GM18517 (cell line): ENCODE measurements around the gene CYP20A1.
"Not testable (repeated sequence)": the region's sequence is repeated elsewhere in the genome, so short reads cannot be mapped to it uniquely, and the experiment has no call there.

Experiments
- ATAC-seq: cut with Tn5 transposase; IDR thresholded peaks from one replicate; pipeline ENCODE4 v1.9.1; 2021; ENCODE audit warnings: mild to moderate bottlenecking, moderate library complexity; ENCODE audit not compliant: unreplicated experiment

Gene CYP20A1, protein sequence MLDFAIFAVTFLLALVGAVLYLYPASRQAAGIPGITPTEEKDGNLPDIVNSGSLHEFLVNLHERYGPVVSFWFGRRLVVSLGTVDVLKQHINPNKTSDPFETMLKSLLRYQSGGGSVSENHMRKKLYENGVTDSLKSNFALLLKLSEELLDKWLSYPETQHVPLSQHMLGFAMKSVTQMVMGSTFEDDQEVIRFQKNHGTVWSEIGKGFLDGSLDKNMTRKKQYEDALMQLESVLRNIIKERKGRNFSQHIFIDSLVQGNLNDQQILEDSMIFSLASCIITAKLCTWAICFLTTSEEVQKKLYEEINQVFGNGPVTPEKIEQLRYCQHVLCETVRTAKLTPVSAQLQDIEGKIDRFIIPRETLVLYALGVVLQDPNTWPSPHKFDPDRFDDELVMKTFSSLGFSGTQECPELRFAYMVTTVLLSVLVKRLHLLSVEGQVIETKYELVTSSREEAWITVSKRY

DNA sequence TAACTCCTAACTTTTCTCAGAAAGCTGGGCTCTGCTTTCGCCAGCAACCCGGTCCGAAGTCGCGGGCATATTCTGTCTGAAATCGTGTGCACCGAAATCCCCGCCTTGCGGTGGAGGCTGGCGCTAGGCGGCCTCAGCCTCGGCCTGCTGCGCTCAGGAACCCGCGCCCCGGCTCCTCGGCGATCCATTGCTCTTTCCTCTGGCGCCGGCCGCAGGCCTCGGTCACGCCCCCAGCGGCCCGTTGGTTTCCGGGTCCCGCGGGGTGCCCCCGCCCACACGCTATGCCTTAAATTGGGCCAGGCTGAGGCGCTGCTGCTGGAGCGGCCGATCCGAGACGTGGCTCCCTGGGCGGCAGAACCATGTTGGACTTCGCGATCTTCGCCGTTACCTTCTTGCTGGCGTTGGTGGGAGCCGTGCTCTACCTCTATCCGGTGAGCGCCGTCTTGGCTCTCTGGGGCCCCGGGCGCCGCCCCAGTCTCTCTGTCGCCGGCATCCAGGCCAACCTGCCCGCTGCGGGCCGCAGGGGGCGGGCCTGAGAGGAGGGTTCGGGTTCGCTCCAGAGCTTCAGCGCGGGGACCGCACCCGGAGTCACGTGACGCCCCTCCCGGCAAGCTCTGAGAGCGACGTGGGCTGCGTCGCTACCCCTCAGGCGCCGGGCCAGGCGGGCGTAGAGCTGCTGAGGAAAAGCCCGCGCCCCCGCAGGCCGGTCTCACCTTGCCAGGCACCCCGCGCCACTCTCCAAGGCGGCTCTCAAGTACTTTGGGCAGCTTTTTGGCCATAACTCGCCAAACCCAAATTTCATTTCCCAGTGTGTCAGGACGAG lies at the start of gene CYP20A1:
CYP20A1 (plus strand) TSS at position 315 of the 823 bp plus-strand sequence; CDS start at position 360, 45 bp downstream.
- peak; percentile 83 for ATAC-seq

DNA sequence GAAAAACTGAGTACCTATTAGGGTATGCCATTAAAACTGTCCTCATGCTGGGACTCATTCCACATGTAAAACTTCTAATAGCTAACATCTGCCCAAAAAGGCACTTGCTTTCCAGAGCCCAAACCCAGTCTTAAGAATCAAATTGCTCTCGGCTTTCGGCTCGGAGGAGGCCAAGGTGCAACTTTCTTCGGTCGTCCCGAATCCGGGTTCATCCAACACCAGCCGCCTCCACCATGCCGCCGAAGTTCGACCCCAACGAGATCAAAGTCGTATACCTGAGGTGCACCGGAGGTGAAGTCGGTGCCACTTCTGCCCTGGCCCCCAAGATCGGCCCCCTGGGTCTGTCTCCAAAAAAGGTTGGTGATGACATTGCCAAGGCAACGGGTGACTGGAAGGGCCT lies 48.3 kb upstream of the CYP20A1 start:
- not testable (repeated sequence) for ATAC-seq

DNA sequence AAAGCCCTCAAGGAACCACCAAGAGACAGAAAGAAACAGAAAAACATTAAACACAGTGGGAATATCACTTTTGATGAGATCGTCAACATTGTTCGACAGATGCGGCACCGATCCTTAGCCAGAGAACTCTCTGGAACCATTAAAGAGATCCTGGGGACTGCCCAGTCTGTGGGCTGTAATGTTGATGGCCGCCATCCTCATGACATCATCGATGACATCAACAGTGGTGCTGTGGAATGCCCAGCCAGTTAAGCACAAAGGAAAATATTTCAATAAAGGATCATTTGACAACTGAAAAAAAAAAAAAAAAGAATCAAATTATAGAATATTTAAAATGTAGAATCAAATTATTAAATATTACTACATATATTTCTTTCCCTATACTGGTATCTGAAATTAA lies 47.8 kb upstream of the CYP20A1 start:
- not testable (repeated sequence) for ATAC-seq

DNA sequence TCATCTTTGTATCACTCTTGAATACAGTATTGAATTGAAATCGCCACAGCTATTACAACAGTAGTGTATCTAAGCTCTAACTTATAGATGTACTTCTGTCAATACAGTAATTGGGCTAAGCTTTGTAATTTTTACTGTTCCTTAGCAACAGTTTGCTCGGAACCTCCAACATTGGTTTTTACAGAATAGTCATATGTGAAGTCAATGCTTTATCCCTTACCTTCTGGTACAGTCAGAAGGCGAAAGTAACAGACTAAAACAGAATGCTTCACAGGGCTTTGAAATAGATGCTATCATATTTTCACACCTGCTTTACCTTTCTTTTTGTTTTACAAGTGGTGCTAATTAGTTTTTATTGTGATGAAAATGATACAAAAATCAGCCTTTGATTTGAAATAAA lies 46.9 kb upstream of the CYP20A1 start:
- ATAC-seq, result no peak

DNA sequence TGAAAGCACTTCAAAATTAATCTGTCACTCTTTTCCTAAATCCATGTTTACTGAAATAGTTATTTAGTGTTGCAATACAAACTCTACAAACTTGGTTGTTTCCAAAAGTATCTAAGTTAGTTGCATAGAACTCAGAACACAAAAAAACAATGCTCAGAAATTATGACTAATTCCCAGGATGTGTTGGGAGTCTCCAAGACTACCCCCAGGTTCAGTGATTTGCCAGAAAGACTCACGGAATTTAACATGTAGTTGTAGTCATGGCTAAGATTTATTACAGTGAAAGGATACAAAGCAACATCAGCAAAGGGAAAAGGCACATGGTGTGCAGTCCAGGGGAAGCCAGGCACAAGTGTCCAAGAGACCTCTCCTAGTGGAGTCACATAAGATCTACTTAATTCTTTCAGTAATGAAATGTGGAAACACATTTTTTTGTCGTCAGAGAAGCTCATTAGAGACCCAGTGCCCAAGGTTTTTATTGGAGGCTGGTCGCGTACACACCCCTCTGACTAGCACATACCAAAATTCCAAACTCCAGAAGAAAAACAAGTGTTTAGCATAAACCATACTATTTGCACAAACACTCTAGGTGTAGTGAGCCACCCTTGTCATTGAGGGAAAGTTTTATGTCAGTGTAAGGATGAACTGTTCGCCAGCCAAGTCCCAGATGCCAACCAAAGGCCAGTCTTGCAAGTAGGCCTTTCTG lies 43.3 kb upstream of the CYP20A1 start:
- no peak for ATAC-seq

DNA sequence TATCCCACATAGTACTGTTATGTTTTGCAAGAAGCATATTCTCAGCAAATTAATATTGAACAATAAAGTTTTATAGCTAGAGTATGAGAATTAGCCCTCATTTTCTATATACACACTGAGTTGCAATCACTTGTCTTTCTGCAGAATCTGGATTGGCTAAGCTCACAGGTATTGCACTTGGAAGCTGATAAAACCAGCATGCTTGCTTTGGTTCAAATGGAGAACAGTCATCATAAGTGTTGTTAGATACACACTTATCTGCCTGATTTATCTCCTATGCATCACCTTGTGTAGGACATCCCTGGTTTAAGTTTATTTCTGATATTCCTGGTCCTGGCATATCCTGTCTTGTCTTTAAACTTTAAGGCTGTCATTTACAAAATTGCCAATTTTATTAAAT lies 38.0 kb upstream of the CYP20A1 start:
- no peak for ATAC-seq

DNA sequence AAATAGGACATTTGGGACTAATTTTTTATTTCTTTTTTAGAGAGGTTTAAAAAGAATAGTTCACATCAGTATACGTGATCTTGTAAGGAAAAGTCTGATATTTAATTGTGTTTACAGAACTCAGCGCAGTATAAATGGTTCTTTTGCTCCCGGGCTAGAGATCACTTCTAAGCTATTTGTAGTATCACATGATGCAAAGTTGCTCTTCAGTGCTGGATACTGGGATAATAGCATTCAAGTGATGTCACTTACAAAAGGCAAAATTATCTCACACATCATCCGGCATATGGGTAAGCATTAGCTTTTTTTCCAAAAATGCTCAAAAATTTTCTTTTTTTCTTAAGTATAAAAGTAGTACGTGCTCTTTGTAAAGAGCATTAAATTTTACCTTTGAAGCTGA lies 37.4 kb upstream of the CYP20A1 start:
- ATAC-seq, result no peak

DNA sequence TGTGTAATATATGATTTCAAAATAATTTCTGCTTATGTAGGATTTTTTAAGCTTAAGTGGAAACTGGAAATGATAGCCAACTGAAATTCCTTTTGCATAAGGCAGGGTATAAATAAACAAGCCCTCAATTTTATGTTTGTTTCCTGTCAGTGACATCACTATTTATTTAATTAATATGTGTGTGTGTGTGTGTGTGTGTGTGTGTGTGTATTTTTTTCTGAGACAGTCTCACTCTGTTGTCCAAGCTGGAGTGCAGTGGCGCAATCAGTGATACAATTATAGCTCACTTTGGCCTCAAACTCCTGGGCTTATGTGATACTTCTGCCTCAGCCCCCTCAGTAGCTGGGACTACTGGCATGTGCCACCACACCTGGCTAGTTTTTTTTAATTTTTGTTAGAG lies 29.3 kb upstream of the CYP20A1 start:
- no peak for ATAC-seq

DNA sequence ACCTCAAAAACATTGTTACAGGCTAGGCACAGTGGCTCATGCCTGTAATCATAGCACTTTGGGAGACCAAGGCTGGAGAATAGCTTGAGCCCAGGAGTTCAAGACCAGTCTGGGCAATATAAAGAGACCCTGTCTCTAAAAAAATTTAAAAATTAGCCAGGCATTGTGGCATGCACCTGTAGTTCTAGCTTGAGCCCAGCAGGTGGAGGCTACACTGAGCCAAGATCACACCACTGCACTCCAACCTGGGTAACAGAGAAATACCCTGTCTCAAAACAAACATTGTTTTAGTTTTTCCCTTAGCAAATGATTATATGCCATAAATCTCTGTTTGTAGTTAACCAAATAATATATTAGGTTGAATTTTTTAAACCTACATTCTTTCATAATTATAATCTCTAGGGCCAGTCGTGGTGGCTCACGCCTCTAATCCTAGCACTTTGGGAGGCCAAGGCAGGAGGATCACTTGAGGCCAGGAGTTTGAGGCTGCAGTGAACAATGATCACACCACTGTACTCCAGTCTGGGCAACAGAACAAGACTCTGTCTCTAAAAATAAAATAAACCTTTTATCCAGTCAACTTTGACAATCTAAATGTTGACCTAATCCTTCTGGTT lies 13.3 kb upstream of the CYP20A1 start:
- peak; percentile 59 for ATAC-seq

DNA sequence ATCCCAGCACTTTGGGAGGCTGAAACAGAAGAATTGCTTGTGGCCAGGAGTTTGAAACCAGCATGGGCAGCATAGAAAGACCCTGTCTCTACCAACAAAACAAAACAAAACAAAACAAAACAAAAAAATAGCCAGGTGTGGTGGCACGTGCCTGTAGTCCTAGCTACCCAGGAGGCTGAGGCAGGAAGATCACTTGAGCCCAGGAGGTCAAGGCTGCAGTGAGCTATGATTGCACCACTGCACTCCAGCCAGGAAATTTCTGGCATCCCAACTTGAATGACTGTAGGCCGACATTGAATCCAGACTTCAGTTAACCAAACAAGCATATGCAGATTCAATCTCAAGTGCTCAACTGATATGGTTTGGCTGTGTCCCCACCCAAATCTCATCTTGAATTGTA lies 9.1 kb upstream of the CYP20A1 start:
- ATAC-seq, result not testable (repeated sequence)

DNA sequence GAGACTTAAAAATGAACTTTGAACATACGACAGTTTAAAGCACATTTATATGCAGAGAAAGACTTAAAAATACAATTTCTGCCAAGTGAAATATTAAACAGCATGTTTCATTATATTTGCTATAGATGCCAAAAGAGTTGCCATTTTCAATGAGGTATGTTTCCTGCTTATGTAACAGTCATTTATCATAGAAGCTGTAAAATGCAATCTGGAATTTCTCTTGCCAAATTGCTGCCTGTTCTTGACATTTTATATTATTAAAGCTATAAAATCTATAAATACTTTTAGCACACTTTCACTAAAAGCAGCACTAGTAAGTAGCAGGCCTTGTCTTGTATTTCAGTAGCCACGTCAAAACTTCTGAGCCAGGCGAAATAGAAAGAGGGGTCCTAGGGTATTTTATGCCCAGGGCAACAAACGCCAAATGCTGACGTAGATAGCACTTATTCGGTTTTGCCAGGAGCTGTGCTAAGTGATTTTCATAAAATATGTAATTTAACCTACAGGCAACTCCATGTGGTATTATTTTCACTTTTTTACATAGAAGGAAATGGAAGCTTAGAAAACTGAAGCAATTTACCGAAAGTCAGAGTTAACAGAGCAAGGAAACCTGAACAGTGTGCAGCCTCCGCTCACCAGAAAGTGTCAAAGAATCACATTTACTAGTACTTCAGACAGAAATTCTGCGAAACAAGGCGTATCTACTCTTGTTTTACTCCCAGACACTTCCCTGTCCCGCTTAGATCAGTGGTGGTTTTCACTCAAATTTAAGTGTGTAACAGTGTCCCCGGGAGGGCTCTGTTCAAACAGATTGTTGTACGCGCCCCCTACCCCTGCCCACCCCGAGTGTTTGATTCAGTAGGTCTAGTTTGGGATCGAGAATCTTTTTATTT lies 1.2 kb upstream of the CYP20A1 start:
- no peak for ATAC-seq

DNA sequence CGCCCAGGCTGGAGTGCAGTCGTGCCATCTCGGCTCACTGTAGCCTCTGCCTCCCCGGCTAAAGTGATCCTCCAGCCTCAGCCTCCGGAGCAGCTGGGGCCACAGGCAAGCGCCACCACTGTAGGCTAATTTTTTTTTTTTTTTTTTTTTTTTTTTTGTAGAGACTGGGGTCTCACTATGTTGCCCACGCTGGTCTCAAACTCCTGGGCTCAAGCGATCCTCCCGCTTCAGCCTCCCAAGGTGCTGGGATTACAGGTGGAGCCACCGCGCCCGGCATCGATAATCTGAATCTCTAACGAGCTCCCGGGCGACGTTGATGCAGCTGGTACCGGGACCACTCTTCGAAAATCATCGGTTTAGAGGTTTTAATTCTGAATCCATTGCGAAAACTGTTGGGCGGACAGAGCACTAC lies 520 bp upstream of the CYP20A1 start:
- peak; percentile 6 for ATAC-seq

DNA sequence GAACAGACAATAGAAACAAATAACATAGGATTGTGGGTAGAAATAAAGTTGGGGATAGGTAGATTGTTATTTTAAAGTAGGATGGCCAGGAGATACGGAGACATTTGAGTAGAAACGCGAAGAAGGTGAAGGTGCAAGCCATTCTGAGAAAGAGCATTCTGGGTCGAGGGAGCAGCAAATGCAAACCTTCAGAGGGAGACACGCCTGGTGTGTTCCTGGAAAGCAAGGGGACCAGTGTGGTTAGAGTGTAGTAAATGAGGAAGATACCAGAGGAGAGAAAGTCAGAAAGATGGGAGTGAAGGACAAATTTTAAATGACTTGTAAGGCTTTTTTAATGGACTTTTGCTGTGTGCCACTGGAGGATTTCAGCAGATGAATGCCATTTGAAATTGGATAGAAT lies 1.7 kb downstream of the CYP20A1 start:
- ATAC-seq, result no peak

DNA sequence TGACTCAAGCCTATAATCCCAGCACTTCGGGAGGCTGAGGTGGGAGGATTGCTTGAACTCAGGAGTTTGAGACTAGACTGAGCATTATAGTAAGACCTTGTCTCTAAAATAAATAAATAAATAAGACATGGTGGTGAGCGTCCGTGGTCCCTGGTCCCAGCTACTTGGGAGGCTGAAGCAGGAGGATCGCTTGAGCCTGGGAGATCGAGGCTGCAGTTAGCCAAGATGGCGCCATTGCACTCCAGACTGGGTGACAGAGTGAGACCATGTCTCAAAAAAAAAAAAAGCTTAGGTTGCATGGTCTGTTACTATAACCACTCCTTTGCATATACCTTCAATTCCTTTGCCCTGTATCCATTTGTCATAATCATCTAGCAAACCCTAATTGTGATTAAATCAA lies 3.7 kb downstream of the CYP20A1 start:
- ATAC-seq, result no peak

DNA sequence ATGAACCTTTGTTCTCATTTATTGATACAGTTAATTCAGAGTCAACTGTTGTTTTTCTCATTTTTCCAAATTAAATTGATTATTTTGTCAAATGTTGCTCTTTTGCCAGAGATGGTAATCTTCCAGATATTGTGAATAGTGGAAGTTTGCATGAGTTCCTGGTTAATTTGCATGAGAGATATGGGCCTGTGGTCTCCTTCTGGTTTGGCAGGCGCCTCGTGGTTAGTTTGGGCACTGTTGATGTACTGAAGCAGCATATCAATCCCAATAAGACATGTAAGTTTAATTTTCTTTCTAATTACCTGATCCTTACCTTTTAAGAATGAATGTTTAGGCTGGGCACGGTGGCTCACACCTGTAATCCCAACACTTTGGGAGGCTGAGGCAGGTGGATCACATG lies 7.8 kb downstream of the CYP20A1 start:
- ATAC-seq, result no peak

DNA sequence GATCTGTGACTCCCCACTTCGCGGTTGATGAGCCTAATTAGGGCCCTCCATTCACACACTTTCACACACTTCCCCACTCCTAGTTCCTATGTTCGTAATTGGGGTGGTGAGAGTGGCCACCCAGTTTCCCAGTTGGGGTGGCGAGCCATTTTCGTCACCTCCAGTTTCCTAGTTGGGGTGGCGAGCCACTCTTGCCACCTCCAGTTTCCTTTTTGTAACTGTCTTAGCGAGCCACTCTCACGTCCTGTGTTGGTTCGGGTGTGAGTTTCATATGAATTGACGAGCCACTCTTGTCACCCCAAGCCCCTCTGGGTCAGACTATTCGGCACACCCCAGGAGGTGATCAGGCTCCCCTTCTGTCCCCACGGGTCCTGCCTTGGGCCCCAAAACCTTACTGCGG lies 14.0 kb downstream of the CYP20A1 start:
- no peak for ATAC-seq

DNA sequence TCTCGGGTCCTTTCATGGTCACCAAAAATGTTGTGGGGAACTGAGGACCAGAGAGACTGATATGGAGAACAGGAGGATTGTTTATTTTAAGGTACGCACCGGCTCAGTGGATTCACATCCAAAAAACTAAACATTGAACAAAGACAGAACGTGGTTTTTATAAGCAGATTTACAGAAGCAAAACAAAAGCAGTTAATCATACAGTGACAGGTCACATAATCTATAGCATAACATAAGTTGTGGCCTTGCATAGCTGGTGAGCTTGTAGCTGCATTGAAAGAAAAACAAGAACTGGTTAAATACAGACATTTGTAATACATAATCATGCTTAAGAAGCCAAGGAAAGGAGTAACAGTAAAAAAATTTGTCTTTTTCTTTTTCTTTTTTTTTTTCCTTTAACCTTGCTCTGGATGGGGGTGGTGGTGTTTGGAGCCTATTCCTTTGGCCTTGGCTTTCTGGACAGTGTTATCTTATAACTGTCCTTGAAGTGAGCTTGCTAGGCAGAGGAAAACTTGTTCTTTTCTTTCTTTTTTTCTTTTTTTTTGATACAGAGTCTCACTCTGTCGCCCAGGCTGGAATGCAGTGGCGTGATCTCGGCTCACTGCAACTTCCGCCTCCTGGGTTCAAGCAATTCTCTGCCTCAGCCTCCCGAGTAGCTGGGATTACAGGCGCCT lies 14.7 kb downstream of the CYP20A1 start:
- ATAC-seq, result not testable (repeated sequence)

DNA sequence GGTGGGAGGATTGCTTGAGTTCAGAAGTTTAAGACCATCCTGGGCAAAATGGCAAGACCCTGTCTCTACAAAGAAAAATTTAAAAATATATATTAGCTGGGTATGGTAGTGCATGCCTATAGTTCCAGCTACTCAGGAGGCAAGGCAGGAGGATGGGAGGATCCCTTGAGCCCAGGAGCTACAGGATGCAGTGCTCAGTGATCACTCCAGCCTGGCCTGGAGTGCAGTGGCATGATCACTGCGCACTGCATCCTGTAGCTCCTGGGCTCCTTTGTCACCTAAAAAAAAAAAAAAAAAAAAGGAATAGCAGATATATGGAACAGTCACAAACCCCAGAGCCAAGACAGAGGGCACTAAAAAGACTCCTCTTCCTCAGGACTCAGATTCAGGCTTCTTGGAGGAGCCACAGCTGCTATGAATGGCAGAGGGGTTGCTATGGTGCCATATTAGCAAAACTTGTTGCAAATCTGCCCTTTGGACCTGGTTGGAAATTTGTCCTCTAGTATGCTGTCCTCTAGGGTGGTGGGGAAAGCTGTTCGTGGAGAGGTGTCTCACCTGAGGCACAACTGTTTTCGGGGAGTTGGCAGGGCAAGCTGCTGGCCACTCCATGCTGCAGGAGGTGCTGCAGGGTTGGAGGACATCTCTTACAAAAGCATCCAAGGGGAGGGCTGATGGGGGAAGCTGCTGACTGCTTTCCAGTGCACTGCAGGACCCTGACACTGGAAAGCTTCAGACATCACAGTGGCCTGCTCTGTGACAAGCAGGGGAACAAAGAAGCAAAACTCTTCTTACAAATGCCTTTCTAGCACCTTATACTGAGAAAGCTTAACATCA lies 22.7 kb downstream of the CYP20A1 start:
- ATAC-seq, result no peak
